Bronchial epithelial cell (primary cell): ENCODE results near the gene FXYD1. TPM values are rescaled to one million over a fixed set of nuclear protein-coding genes. Genes with fewer than 3 reads are reported as not detected.

Source experiments
- DNase-seq: peaks from one replicate; pipeline ENCODE4 v3.0.0-alpha.2; 2010; ENCODE audit warnings: low read depth
- FAIRE-seq: peaks from 2 replicates; lab custom pipeline; 2011; peaks lifted over from hg19 to GRCh38; lab: Jason Lieb, UNC
- H3K27me3 ChIP-seq: 2 replicates; pipeline ENCODE4 v1.5.1; 2011; ENCODE audit warnings: low read length; ENCODE audit not compliant: control insufficient read depth, insufficient read depth
- H3K36me3 ChIP-seq: 2 replicates; pipeline ENCODE4 v1.5.1; 2011; ENCODE audit warnings: low read length; ENCODE audit not compliant: control insufficient read depth, insufficient read depth
- H3K4me3 ChIP-seq: 2 replicates; pipeline ENCODE4 v1.5.1; 2011; ENCODE audit warnings: mild to moderate bottlenecking, low read depth, low read length, control low read depth
- CTCF ChIP-seq: IDR thresholded peaks from 2 replicates; pipeline ENCODE4 v1.5.1; 2011; ENCODE audit warnings: mild to moderate bottlenecking, moderate library complexity, low read length, control low read depth, inconsistent platforms; ENCODE audit not compliant: insufficient read depth, severe bottlenecking
- total RNA-seq: library from RNA; depleted of rRNA; stranded (reverse); fragments of >200 nt; gene quantifications from 2 replicates; pipeline ENCODE4 v1.2.1, GENCODE V29; 2014

Gene FXYD1
- total RNA-seq, 1 donor from 2014 or later = not detected

- no peak for FAIRE-seq
- DNase-seq = no peak
- H3K36me3 ChIP-seq = peaks cover 20% of the 10 kb centered on the region
- no peak for TF ChIP-seq CTCF
- H3K27me3 ChIP-seq = no peaks in the 10 kb centered on the region
- H3K4me3 ChIP-seq = peak overlapping the region; percentile 52
Observed at GRCh38 chr19:35119578-35120155, 19.0 kb upstream of the FXYD1 start.

- FAIRE-seq (no peak), DNase-seq (peak; percentile 99)
- no peak for TF ChIP-seq CTCF
- peaks cover 20% of the 10 kb centered on the region for H3K36me3 ChIP-seq
- no peaks in the 10 kb centered on the region for H3K27me3 ChIP-seq
- H3K4me3 ChIP-seq = no peak overlapping the region
Observed at GRCh38 chr19:35120492-35120891, 18.1 kb upstream of the FXYD1 start.

GRCh38 chr19:35120898-35121297, 17.7 kb upstream of the FXYD1 start:
- Histone ChIP-seq H3K4me3 (no peak overlapping the region), H3K36me3 (peaks cover 20% of the 10 kb centered on the region), H3K27me3 (no peaks in the 10 kb centered on the region)
- DNase-seq (peak; percentile 41), FAIRE-seq (no peak)
- TF ChIP-seq CTCF = no peak

GRCh38 chr19:35122687-35123551, 15.7 kb upstream of the FXYD1 start:
- peaks cover 18% of the 10 kb centered on the region for H3K36me3 ChIP-seq
- H3K4me3 ChIP-seq = no peak overlapping the region
- H3K27me3 ChIP-seq = no peaks in the 10 kb centered on the region
- peak; percentile 79 for FAIRE-seq
- DNase-seq = peak; percentile 92
- no peak for TF ChIP-seq CTCF

- no peak for TF ChIP-seq CTCF
- Histone ChIP-seq H3K36me3 (peaks cover 17% of the 10 kb centered on the region), H3K4me3 (no peak overlapping the region), H3K27me3 (no peaks in the 10 kb centered on the region)
- DNase-seq = peak; percentile 72
- FAIRE-seq = no peak
Observed at GRCh38 chr19:35123573-35123972, 15.1 kb upstream of the FXYD1 start.
